Choroid plexus epithelial cell (primary cell): ENCODE data around the gene ASB13.

Source experiments
- DNase-seq: peaks from one replicate; pipeline ENCODE4 v3.0.0-alpha.2; 2010; ENCODE audit warnings: low read depth
- H3K4me3 ChIP-seq: 2 replicates; pipeline ENCODE4 v1.5.1; 2011; ENCODE audit warnings: low read depth, mild to moderate bottlenecking, control low read depth, low read length, moderate library complexity
- CTCF ChIP-seq: conservative IDR thresholded peaks from 2 replicates; pipeline ENCODE4 v1.5.1; 2011; ENCODE audit warnings: low read depth, mild to moderate bottlenecking, control low read depth, inconsistent platforms, low read length, moderate library complexity

Gene ASB13

GRCh38 chr10:5662708-5663579 is 3.5 kb downstream of the ASB13 start:
- no peak for DNase-seq
- TF ChIP-seq CTCF, result no peak
- no peak overlapping the region for H3K4me3 ChIP-seq

- no peak for TF ChIP-seq CTCF
- H3K4me3 ChIP-seq, result no peak overlapping the region
- no peak for DNase-seq
Observed at GRCh38 chr10:5661043-5661442, 5.4 kb downstream of the ASB13 start.

GRCh38 chr10:5659702-5660528 is 6.5 kb downstream of the ASB13 start:
- H3K4me3 ChIP-seq, result no peak overlapping the region
- DNase-seq, result peak; percentile 73
- no peak for TF ChIP-seq CTCF

GRCh38 chr10:5658871-5659618 is 7.3 kb downstream of the ASB13 start:
- no peak for DNase-seq
- no peak for TF ChIP-seq CTCF
- H3K4me3 ChIP-seq, result no peak overlapping the region

GRCh38 chr10:5656737-5657579 is 9.4 kb downstream of the ASB13 start:
- no peak overlapping the region for H3K4me3 ChIP-seq
- TF ChIP-seq CTCF, result no peak
- no peak for DNase-seq

GRCh38 chr10:5655121-5655520 is 11.3 kb downstream of the ASB13 start:
- no peak overlapping the region for H3K4me3 ChIP-seq
- no peak for DNase-seq
- TF ChIP-seq CTCF, result no peak
